Keratinocyte (primary cell): Measurements from ENCODE around the gene RGS3.

ENCODE experiments used
- EZH2 ChIP-seq: IDR thresholded peaks from one replicate; pipeline ENCODE4 v1.6.1; 2012; ENCODE audit warnings: inconsistent platforms, mild to moderate bottlenecking, low read length, moderate library complexity
- TF ChIP-seq, protein P1 (sequence below), 3 experiments: IDR thresholded peaks in 1 of 3; conservative IDR thresholded peaks in 1 of 3; optimal IDR thresholded peaks in 1 of 3; 2 replicates in 2 of 3; 3 replicates in 1 of 3; pipeline versions ENCODE3 to v1.5.1; 2011; ENCODE audit warnings: low read length in 3 of 3, mild to moderate bottlenecking in 3 of 3, moderate library complexity in 2 of 3, control low read depth in 1 of 3, inconsistent platforms in 1 of 3; ENCODE audit not compliant: insufficient read depth in 2 of 3; ENCODE audit errors: extremely low read depth in 1 of 3

DNA sequence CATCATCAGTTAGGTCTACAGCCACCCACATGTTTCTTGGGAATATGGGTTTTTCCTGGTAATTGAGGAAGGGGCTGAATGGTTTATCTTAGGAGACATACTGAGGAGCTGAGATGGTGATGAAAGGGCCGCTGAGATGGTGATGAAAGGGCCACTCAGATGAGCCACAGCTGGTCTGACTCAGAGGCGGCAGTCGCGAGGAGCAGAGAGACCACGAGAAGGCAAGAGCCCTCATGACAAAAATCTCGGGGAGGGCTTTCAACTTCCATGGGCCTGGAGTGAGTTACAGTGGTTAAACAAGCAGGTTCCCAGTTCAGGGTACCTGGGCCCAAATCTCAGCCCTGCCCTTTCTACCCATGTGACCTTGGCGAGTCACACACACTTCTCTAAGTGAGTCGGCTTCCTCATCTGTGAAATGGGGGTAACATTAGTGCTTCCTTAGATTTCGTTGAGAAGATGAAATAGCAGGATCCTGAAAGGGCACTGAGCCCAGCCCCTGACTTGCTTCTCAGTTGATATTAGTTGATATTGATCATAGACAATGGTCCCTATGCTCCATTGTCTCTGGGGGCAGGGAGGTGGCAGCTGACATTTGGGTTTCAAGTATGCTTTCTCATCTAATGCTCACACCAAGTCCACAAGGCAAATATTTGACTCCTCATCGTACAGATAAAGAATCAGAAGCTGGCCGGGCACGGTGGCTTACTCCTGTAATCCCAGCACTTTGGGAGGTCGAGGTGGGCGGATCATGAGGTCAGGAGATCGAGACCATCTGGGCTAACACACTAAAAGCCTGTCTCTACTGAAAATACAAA lies 169.5 kb downstream of the RGS3 start:
- TF ChIP-seq, protein P1, sequence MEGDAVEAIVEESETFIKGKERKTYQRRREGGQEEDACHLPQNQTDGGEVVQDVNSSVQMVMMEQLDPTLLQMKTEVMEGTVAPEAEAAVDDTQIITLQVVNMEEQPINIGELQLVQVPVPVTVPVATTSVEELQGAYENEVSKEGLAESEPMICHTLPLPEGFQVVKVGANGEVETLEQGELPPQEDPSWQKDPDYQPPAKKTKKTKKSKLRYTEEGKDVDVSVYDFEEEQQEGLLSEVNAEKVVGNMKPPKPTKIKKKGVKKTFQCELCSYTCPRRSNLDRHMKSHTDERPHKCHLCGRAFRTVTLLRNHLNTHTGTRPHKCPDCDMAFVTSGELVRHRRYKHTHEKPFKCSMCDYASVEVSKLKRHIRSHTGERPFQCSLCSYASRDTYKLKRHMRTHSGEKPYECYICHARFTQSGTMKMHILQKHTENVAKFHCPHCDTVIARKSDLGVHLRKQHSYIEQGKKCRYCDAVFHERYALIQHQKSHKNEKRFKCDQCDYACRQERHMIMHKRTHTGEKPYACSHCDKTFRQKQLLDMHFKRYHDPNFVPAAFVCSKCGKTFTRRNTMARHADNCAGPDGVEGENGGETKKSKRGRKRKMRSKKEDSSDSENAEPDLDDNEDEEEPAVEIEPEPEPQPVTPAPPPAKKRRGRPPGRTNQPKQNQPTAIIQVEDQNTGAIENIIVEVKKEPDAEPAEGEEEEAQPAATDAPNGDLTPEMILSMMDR (optimal IDR thresholded peaks at IDR 0.05 in 1 of 3, IDR thresholded peaks at IDR 0.05 in 1 of 3, conservative IDR thresholded peaks at IDR 0.05 in 1 of 3; ENCODE audit: extremely low read depth in 1 of 3, insufficient read depth in 2 of 3, low read length in 3 of 3) = no peak
- TF ChIP-seq EZH2 = no peak
